Stimulated activated CD4-positive, alpha-beta T cell treated with anti-CD3 and anti-CD28 coated beads, TNF-alpha, amount 100 ng/mL, for 4 hours (primary cell): Measurements from ENCODE around the gene CAP2.
A peak's percentile ranks its signal among the peaks of the same experiment; 100 is the strongest.
"Not testable (repeated sequence)": the region's sequence is repeated elsewhere in the genome, so short reads cannot be mapped to it uniquely, and the experiment has no call there.

ENCODE experiments used
- DNase-seq, 3 experiments: peaks; one replicate each; pipeline ENCODE4 v3.0.0-alpha.2; 2020; ENCODE audit warnings: low read depth in 3 of 3

The CAP2 gene

GRCh38 chr6:17580518-17581048 lies 187.2 kb downstream of the CAP2 start:
- peak in 1 of 3 experiments; percentile 17 for DNase-seq

- not testable (repeated sequence) for DNase-seq
These were observed 187.9 kb downstream of the CAP2 start for GRCh38 chr6:17581282-17581681.

- DNase-seq: no peak
These were observed 190.4 kb downstream of the CAP2 start for GRCh38 chr6:17583811-17584210.

DNA sequence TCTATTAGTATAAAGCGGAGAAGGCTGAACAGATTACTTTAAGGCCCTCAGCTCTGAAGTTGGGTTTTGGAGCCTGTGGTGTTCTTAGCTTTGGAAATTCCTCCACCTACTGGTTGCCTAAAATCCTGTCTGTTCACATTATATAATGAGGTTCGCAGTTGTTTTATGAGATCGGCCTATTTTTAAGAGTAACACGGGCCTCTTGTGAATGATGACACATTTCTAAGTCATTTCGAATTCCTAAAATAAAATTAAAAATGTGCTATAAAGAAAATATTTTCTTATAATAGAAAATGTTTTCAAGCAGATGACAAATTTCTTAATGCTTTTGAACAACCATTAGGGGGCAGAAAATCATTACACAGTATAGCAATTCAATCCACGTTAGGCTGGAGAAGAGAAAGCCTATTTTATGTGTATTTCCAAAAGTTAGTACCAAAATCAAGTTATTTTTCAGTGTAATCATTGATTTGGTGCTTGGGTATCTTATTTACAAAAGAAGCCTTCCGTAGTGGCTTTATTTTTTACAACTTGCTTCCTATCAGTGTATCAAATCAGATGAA lies 190.9 kb downstream of the CAP2 start:
- DNase-seq: no peak

- no peak for DNase-seq
These were observed 192.5 kb downstream of the CAP2 start for GRCh38 chr6:17585766-17586490.

GRCh38 chr6:17586623-17587022 lies 193.2 kb downstream of the CAP2 start:
- not testable (repeated sequence) for DNase-seq

DNA sequence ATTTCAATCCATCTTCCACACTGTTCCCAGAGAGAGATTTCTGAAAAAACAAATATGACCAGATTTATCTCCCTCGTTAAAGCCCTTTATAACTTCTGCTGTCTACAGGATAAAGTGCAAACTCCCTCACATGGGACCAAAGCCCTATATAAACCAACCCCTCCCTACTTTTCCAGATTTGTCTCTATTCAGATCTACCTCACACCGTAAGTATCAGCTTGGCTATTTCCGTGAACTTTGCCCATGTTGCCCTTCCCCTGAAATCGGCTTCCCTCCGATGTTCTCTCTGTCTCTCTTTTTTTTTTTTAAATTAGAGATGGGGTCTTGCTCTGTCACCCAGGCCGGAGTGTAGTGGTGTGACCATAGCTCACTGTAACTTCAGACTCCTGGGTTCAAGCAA lies 194.6 kb downstream of the CAP2 start:
- DNase-seq: no peak

DNA sequence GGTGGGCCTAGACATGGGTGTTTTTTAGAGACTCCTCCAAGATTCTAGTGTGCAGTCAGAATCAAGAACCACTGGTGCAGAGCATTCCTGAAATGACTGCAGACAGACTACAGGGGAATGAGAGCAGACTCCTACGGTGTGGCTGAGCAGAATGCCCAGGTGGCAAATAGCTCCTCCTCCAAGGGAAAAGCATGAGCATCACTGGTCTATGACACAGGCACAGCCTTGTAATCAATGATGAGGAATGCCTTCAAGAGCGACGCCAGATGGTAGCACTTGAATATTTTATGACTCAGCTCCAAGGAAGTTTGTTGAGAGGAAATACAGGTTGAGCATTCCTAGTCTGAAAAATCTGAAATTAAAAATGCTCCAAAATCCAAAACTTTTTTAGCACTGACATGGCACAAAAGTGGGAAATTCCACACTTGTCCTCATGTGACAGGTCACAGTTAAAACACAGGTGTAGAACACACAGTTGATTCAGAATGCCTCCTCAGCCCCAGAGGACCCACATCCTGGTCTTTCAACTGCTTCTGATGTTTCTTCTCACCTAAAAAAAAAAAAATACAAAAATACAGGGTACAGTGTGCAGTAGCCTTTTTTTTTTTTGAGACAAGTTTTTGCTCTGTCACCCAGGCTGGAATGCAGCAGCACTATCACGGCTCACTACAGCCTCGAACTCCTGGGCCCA lies 196.2 kb downstream of the CAP2 start:
- no peak for DNase-seq

DNA sequence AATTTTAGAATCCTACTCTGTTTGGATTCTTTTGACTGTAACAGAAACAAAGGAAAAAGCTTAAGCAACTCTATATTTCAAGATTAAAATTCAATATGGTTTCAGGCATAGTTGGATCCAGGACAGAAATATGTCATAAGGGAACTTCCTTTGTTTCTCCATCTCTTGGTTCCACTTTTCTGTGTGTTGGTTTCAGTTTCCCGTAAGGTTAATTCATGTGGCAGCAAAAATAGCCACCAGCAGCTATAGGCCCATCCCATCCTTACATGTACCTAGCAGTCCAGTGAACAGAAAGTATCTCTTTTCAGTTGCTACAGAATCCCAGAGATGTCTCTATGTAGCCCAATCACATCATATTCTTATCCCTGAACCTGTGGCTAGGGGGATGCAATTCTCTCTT lies 197.9 kb downstream of the CAP2 start:
- DNase-seq: no peak

DNA sequence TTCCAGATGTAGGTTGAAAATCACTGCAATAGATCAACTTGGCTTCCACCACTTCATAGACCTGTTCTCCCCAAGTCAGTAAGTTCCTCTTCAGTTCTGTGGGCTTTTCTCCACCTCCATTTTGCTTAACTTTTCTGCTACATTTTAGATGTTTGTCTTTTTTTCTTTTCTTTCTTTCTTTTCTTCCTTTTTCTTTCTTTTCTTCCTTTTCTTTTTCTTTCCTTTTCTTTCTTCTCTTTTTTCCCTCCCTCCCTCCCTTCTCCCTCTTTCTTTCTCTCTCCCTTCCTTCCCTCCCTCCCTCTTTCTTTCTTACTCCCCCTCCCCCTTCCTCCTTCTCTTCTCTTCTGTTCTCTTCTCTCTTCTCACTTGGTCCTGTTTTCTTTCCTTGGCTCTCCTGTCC lies 199.9 kb downstream of the CAP2 start:
- DNase-seq: no peak

- no peak for DNase-seq
These were observed 202.7 kb downstream of the CAP2 start for GRCh38 chr6:17596085-17596484.

DNA sequence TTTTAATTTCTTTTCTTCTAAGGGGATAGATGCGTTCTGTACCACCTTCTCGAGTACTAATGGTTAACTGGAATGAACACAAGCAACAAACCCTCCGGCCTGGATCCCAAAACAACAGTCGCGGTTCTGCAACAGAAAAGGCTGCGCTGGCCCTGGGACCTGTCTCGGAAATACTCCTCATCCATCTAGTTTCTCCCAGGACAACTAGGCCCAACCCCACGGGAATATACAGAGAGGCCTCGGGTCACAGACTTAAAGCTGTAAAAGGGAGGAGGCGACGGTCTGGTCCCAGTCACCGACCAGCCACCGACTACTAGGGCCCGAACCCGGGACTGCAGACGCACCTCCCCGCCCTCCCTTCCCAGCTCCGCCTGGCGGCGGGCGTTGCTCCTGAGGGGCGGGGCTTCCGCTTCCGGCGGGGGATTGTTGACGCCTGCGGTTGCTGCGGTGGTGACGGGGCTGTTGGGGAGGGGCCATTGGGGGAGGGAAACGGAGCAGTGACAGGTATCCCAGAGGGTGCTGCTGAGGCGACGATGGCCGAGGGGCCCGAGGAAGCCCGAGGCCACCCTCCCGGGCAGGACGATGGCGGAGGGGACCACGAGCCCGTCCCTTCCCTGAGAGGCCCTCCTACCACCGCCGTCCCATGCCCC lies 206.6 kb downstream of the CAP2 start, which contains the start of gene FAM8A1:
Gene FAM8A1, plus strand, starts transcription at position 426 of the 650 bp plus-strand sequence. Its CDS starts 108 bp downstream, at position 534.
- peak; percentile 91 to 92 (median 91) for DNase-seq

GRCh38 chr6:17600527-17601385 lies 207.4 kb downstream of the CAP2 start:
- DNase-seq: peak in 2 of 3 experiments; percentile 15 to 34

DNA sequence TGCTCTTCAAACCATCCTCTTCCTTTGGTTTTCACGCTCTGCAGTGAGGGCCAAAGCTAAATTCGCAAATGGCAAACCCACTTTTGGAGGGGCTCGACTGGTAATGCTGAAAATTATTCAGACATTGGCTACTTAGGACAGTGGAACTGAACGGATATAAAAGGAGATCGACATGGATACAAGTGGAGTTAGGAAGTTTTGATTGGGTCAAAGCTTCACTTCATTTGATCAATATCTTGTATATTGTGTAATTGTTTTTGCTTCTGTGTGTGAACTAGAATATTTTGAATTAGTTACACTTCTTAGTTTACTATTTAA lies 207.9 kb downstream of the CAP2 start:
- DNase-seq: no peak

- DNase-seq: no peak
These were observed 209.5 kb downstream of the CAP2 start for GRCh38 chr6:17602888-17603287.

DNA sequence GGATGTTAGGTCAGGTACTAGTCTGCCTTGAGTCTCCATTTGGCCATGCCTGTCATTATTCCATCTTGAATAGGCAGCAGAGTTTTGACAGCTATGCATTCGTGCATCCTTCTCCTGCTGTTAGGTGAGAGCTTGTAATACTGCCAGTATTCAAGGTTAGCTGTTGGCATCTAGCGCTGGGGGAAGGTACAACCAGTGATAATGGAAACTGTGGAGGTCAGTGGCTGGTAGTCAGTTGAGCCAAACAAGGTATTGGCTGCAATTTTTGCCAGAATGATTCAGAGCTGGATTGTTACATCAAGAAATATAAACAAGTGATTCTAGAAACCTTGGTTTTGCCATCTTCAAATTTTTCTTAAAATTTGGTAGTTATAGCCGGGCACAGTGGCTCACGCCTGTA lies 213.2 kb downstream of the CAP2 start:
- no peak for DNase-seq
